Vagina (tissue), 2 donors: ENCODE data around the gene UBE2G2. TPM values are rescaled to one million over a fixed set of nuclear protein-coding genes. Genes with fewer than 3 reads are reported as not detected.

ENCODE experiments used
- DNase-seq, 2 donors: peaks; one replicate each; pipeline ENCODE4 v3.0.0-alpha.2; 2017; ENCODE audit errors: extremely low spot score in 2 of 2
- H3K27ac ChIP-seq: fragments of 200-600 bp; sonication (generic); one replicate; pipeline ENCODE4 v1.5.1; 2019
- H3K27me3 ChIP-seq: fragments of 200-600 bp; sonication (generic); one replicate; pipeline ENCODE4 v1.5.1; 2019
- H3K36me3 ChIP-seq, 2 donors: fragments of 200-600 bp; sonication (generic); one replicate each; pipeline ENCODE4 v1.5.1; 2017 to 2019
- H3K4me1 ChIP-seq: fragments of 200-600 bp; sonication (generic); one replicate; pipeline ENCODE4 v1.5.1; 2019
- H3K4me3 ChIP-seq, 2 donors: fragments of 200-600 bp; sonication (generic); 1 replicate in 1 of 2; 2 replicates in 1 of 2; pipeline ENCODE4 v1.5.1; 2016 to 2019
- H3K9me3 ChIP-seq: fragments of 200-600 bp; sonication (generic); one replicate; pipeline ENCODE4 v1.5.1; 2019
- POLR2A ChIP-seq, 2 donors: fragments of 450-650 bp; IDR thresholded peaks; one replicate each; pipeline ENCODE4 v1.6.1; 2017; ENCODE audit warnings: antibody characterized with exemption in 2 of 2, mild to moderate bottlenecking in 2 of 2, moderate library complexity in 2 of 2
- POLR2AphosphoS5 ChIP-seq, 2 donors: sonication (generic); formaldehyde crosslinking; IDR thresholded peaks; one replicate each; pipeline ENCODE4 v1.9.0; 2017; ENCODE audit warnings: antibody characterized with exemption in 2 of 2, mild to moderate bottlenecking in 2 of 2, low read depth in 1 of 2; ENCODE audit not compliant: insufficient read depth in 1 of 2
- intact Hi-C: fragments of 100-400 bp; cut with DNase I; formaldehyde crosslinking; loops from one replicate; pipeline ENCODE4 v1.15.1; 2023
- total RNA-seq: library from RNA; depleted of rRNA; stranded (reverse); fragments of >200 nt; gene quantifications from one replicate; pipeline ENCODE4 v1.2.3, GENCODE V29; 2016
- TF ChIP-seq, protein P1 (sequence below), 3 experiments: fragments of 450-650 bp in 2 of 3; fragments of 200-600 bp in 1 of 3; sonication (generic) in 1 of 3; IDR thresholded peaks; one replicate each; pipeline ENCODE4 v1.5.1; 2017 to 2019; ENCODE audit warnings: antibody characterized with exemption in 3 of 3, mild to moderate bottlenecking in 2 of 3, moderate library complexity in 2 of 3

The UBE2G2 gene
- total RNA-seq, 1 donor from 2014 or later: 96.5 TPM

DNA sequence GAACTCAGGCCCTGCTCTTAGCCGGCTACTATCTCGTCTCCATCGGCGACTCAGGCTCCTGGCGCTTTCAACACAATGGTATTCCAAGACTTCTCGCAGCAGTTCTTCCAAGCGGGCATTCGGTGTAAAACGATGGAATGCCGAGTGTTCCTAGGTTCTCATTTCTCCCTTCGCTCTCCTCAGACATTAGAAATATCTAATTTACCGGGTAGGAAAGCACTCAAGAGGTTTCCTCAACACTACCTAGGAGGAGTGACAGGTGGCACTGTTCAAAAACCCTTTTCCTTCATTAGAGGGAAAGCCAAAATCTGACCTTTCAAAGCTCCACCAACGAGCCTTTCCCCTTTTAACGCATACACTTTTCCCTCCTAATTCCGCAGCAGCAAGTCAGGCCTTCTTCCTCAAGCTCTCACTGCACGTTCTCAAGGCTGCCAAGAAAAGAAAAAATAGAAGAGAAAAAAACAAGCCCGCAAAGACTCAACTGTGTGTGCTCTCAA lies 601 bp downstream of the UBE2G2 start:
- intact Hi-C loops: loop anchor here (10.0 kb wide), 2 partner anchors 134 to 466 kb away; partner anchors contain the start of gene CFAP410
- Histone ChIP-seq H3K36me3 (peaks cover 0 to 11% of the 10 kb centered on the region in 2 donors), H3K4me1 (peaks cover 26% of the 10 kb centered on the region), H3K4me3 (peak overlapping the region; percentile 81 to 95), H3K27me3 (no peaks in the 10 kb centered on the region), H3K27ac (peak overlapping the region; percentile 71), H3K9me3 (no peaks in the 10 kb centered on the region)
- TF ChIP-seq POLR2A (IDR thresholded peaks at IDR 0.05) (no peak), POLR2AphosphoS5 (IDR thresholded peaks at IDR 0.05; ENCODE audit: insufficient read depth in 1 of 2, low read depth in 1 of 2) (no peak)
- TF ChIP-seq, protein P1, sequence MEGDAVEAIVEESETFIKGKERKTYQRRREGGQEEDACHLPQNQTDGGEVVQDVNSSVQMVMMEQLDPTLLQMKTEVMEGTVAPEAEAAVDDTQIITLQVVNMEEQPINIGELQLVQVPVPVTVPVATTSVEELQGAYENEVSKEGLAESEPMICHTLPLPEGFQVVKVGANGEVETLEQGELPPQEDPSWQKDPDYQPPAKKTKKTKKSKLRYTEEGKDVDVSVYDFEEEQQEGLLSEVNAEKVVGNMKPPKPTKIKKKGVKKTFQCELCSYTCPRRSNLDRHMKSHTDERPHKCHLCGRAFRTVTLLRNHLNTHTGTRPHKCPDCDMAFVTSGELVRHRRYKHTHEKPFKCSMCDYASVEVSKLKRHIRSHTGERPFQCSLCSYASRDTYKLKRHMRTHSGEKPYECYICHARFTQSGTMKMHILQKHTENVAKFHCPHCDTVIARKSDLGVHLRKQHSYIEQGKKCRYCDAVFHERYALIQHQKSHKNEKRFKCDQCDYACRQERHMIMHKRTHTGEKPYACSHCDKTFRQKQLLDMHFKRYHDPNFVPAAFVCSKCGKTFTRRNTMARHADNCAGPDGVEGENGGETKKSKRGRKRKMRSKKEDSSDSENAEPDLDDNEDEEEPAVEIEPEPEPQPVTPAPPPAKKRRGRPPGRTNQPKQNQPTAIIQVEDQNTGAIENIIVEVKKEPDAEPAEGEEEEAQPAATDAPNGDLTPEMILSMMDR (IDR thresholded peaks at IDR 0.05): no peak
- no peak for DNase-seq

DNA sequence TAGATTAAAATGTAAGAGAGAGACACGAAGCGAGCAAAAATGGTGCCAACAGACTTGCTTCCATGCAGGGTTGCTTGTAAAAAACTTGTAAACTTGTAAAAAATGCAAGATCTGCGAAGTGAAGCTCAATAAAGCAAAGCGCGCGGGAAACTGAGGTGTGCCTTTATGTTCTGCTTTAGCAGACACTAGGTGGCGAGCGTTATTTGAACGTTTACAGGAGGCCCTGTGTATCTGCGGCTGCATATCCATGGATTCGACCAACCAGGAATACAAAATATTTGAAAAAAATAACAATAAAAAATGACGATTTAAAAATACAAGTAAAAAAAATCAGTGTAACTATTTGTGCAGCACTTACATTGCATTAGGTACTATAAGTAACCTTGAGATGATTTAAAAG lies 1.5 kb downstream of the UBE2G2 start:
- no peak for DNase-seq
- Histone ChIP-seq H3K27me3 (no peaks in the 10 kb centered on the region), H3K27ac (no peak overlapping the region), H3K4me3 (peak overlapping the region in 1 of 2 donors; percentile 81), H3K36me3 (peaks cover 0 to 5% of the 10 kb centered on the region in 2 donors), H3K9me3 (no peaks in the 10 kb centered on the region), H3K4me1 (peaks cover 26% of the 10 kb centered on the region)
- intact Hi-C loops: loop anchor here (10.0 kb wide), 2 partner anchors 135 to 465 kb away; partner anchors contain the start of gene CFAP410
- TF ChIP-seq, protein P1 (IDR thresholded peaks at IDR 0.05): peak in 1 of 3 experiments; percentile 33
- TF ChIP-seq POLR2A (IDR thresholded peaks at IDR 0.05): no peak
- no peak for TF ChIP-seq POLR2AphosphoS5 (IDR thresholded peaks at IDR 0.05; ENCODE audit: insufficient read depth in 1 of 2, low read depth in 1 of 2)

DNA sequence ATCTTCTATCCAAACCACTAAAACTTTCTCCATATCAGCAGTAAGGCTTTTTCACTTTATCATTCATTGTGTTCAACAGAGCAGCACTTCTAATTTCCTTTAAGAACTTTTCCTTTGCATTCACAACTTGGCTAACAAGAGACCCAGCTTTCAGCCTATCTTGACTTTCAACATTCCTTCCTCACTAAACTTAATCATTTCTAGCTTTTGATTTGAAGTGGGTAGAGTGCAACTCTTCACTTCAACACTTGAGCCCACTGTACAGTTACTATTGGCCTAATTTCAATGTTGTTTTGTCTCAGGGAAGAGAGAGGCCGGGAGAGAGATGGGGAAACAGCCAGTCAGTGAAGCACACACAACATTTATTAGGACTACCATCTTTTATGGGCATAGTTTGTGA lies 2.0 kb downstream of the UBE2G2 start:
- no peak overlapping the region for H3K4me3 ChIP-seq
- peaks cover 0 to under 1% of the 10 kb centered on the region in 2 donors for H3K36me3 ChIP-seq
- DNase-seq: no peak
- TF ChIP-seq POLR2A (IDR thresholded peaks at IDR 0.05) (no peak), POLR2AphosphoS5 (IDR thresholded peaks at IDR 0.05; ENCODE audit: insufficient read depth in 1 of 2, low read depth in 1 of 2) (no peak)
- TF ChIP-seq, protein P1 (IDR thresholded peaks at IDR 0.05): no peak
- H3K4me1 ChIP-seq: peaks cover 26% of the 10 kb centered on the region
- H3K27me3 ChIP-seq: no peaks in the 10 kb centered on the region
- intact Hi-C loops: loop anchor here (10.0 kb wide), 2 partner anchors 135 to 465 kb away; partner anchors contain the start of gene CFAP410
- H3K9me3 ChIP-seq: no peaks in the 10 kb centered on the region
- H3K27ac ChIP-seq: no peak overlapping the region

DNA sequence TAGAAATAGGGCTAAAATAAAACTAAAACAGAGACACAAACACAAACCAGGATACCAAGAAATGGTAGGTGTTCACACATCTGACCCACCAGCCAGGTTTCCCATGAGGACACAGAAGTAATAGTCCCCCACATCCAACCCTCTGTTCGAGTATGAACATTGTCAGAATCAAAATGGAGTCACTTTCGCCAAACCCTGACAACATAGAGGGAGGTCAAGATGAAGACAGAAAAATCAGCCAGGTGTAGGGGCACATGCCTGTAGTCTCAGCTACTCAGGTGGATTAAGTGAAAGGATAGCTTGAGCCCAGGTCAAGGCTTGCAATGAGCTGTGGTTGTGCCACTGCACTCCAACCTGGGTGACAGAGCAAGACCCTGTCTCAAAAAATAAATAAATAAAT lies 3.8 kb downstream of the UBE2G2 start:
- intact Hi-C loops: no loop called here
- H3K27me3 ChIP-seq: no peaks in the 10 kb centered on the region
- no peak overlapping the region for H3K27ac ChIP-seq
- TF ChIP-seq POLR2AphosphoS5 (IDR thresholded peaks at IDR 0.05; ENCODE audit: insufficient read depth in 1 of 2, low read depth in 1 of 2) (no peak), POLR2A (IDR thresholded peaks at IDR 0.05) (no peak)
- TF ChIP-seq, protein P1 (IDR thresholded peaks at IDR 0.05): no peak
- H3K36me3 ChIP-seq: no peaks in the 10 kb centered on the region
- H3K9me3 ChIP-seq: no peaks in the 10 kb centered on the region
- H3K4me1 ChIP-seq: peaks cover 29% of the 10 kb centered on the region
- no peak overlapping the region for H3K4me3 ChIP-seq
- DNase-seq: no peak

DNA sequence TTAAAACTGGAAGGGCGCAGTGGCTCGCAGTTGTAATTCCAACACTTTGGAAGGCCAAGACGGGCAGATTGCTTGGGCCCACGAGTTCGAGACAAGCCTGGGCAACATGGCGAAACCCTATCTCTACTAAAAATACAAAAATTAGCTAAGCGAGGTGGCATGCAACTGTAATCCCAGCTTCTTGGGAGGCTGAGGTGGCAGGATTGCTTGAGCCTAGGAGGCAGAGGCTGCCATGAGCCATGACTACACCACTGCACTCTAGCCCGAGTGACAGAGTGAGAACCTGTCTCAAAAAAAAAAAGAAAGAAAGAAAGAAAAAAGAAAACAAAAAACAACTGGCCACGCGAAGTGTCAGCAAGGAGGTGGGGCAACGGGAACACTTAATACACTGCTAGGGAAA lies 6.3 kb downstream of the UBE2G2 start:
- TF ChIP-seq, protein P1 (IDR thresholded peaks at IDR 0.05): no peak
- TF ChIP-seq POLR2A (IDR thresholded peaks at IDR 0.05): no peak
- no peak for TF ChIP-seq POLR2AphosphoS5 (IDR thresholded peaks at IDR 0.05; ENCODE audit: insufficient read depth in 1 of 2, low read depth in 1 of 2)
- no peak for DNase-seq
- Histone ChIP-seq H3K27ac (no peak overlapping the region), H3K36me3 (no peaks in the 10 kb centered on the region), H3K4me1 (peaks cover 24% of the 10 kb centered on the region), H3K27me3 (no peaks in the 10 kb centered on the region), H3K4me3 (no peak overlapping the region), H3K9me3 (no peaks in the 10 kb centered on the region)
- intact Hi-C loops: no loop called here
